Right ventricle myocardium inferior (tissue), 1 donor: ENCODE measurements around the gene P2RX2. TPM values are rescaled to one million over a fixed set of nuclear protein-coding genes. Genes with fewer than 3 reads are reported as not detected.
"Not testable (repeated sequence)": the region's sequence is repeated elsewhere in the genome, so short reads cannot be mapped to it uniquely, and the experiment has no call there.

Experiments
- ATAC-seq: fragments of 200-7000 bp; cut with Tn5 transposase; one replicate; pipeline ENCODE4 v1.9.1; 2020; ENCODE audit warnings: mild to moderate bottlenecking, moderate library complexity
- DNase-seq: peaks from one replicate; pipeline ENCODE4 v3.0.0; 2021; ENCODE audit errors: missing footprints
- intact Hi-C: fragments of 100-400 bp; cut with DNase I; formaldehyde crosslinking; loops from one replicate; pipeline ENCODE4 v1.11.0; 2022
- total RNA-seq: library from RNA; stranded (reverse); fragmentation: NEBNext Ultra II Directional; extraction: Animal tissue kit (Norgen Biotek cat#: 25700); gene quantifications from one replicate; pipeline ENCODE4 v1.2.1, GENCODE V29; 2021
- donor health status: DM: no; HTN: yes; CAD: no; lungs with severe emphysema.

P2RX2 gene
- total RNA-seq, 1 donor from 2014 or later = not detected

DNA sequence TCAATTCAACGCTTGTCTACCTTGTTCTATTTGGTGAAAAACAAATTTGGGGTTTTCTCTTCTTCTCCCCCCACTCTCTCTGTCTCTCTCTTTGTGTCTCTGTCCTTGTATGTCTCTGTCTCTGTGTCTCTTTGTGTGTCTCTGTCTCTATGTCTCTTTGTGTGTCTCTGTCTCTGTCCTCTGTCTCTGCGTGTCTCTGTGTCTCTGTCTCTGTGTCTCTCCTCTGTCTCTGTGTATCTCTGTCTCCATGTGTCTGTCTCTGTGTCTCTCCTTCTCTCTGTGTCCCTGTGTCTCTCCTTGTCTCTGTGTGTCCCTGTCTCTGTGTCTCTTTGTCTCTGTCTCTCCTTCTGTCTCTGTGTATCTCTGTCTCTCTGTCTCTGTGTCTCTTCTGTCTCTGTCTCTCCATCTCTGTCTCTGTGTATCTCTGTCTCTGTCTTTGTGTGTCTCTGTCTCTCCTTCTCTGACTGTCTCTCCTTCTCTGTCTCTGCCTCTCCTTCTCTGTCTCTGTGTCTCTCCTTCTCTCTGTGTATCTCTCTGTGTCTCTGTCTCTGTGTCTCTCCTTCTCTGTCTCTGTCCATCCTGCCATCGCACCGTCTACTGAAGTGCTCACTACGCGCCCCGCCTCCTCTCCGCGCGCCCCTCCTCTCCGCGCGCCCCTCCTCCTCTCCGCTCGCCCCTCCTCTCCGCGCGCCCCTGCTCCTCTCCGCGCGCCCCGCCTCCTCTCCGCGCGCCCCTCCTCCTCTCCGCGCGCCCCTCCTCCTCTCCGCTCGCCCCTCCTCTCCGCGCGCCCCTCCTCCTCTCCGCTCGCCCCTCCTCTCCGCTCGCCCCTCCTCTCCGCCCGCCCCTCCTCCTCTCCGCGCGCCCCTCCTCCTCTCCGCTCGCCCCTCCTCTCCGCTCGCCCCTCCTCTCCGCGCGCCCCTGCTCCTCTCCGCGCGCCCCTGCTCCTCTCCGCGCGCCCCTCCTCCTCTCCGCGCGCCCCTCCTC, 21.0 kb upstream of the P2RX2 start:
- intact Hi-C loops = no loop called here
- ATAC-seq (peak; percentile 34), DNase-seq (peak; percentile 70)

DNA sequence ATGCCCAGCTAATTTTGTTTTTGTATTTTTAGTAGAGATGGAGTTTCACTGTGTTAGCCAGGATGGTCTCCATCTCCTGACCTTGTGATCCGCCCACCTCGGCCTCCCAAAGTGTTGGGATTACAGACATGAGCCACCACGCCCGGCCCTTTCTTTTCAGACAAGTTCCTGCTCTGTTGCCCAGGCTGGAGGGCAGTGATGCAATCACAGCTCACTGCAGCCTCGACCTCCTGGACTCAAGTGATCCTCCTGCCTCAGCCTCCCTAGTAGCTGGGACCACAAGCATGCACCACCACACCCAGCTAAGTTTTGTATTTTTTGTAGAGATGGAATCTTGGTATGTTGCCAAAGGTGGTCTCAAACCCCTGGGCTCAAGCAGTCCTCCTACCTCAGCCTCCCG, 19.1 kb upstream of the P2RX2 start:
- intact Hi-C loops, ATAC-seq: not testable (repeated sequence)
- peak; percentile 15 for DNase-seq

DNA sequence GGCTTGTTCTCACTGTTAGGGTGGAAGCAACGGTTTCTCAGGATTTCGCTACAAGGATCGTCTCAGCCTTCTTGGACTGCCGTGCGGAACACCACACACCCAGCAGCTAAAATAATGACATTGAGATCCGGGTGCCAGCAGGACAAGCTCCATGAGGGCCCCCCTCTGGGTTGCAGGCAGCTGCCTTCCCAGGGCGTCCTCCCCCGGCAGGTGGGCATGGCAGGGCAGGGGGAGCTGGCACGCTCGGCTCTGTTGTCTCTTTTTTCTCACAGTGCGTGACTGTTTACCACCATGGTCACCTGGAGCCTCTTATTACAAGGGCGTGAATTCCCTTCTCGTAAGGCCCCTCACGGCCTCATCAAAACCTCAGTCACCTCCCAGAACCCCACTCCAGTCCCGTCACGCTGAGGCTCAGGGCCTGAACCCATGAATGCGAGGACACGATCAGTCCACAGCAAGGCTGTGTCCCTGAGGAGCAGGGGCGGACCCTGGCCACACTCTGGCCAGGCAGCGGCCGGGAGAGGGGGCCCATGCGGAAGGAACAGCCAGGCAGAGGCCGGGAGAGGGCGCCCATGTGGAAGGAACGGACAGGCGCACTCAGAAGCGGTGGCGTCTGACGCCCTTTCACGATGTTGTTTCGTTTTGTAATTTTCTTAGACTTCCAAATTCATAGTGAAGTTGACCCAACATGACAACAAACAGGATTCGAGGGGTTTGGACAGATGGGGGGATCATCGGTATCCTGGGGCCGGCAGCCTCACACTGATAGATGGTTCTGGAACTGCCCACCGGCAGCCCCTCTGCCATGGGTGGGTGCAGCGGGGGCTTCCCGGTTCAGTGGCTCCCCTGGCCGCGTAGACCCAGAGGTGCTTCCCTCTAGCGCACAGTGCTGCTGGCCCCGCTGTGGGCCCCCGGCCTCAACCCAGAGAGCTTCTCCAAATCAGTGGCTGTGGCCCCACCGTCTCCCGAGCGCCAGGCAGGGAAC, 18.2 kb upstream of the P2RX2 start:
- ATAC-seq (peak; percentile 78), DNase-seq (peak; percentile 86)
- intact Hi-C loops = no loop called here

- ATAC-seq (no peak), DNase-seq (no peak)
- intact Hi-C loops = no loop called here
These were observed 17.2 kb upstream of the P2RX2 start for GRCh38 chr12:132601171-132601883.

- intact Hi-C loops = no loop called here
- ATAC-seq (no peak), DNase-seq (no peak)
These were observed 15.9 kb upstream of the P2RX2 start for GRCh38 chr12:132602572-132603239.

GRCh38 chr12:132603240-132604150, 15.1 kb upstream of the P2RX2 start:
- DNase-seq (no peak), ATAC-seq (no peak)
- intact Hi-C loops = no loop called here

GRCh38 chr12:132604151-132604618, 14.4 kb upstream of the P2RX2 start:
- DNase-seq (no peak), ATAC-seq (peak; percentile 41)
- intact Hi-C loops = no loop called here

- intact Hi-C loops = no loop called here
- ATAC-seq (no peak), DNase-seq (no peak)
These were observed 13.7 kb upstream of the P2RX2 start for GRCh38 chr12:132604668-132605441.

- ATAC-seq (no peak), DNase-seq (no peak)
- intact Hi-C loops = no loop called here
These were observed 12.7 kb upstream of the P2RX2 start for GRCh38 chr12:132605892-132606291.

- DNase-seq (no peak), ATAC-seq (no peak)
- intact Hi-C loops = no loop called here
These were observed 12.1 kb upstream of the P2RX2 start for GRCh38 chr12:132606466-132606865.

GRCh38 chr12:132606927-132607326, 11.6 kb upstream of the P2RX2 start:
- DNase-seq = no peak
- intact Hi-C loops = no loop called here
- no peak for ATAC-seq

GRCh38 chr12:132608231-132609171, 10.1 kb upstream of the P2RX2 start:
- ATAC-seq (no peak), DNase-seq (no peak)
- intact Hi-C loops = no loop called here

DNA sequence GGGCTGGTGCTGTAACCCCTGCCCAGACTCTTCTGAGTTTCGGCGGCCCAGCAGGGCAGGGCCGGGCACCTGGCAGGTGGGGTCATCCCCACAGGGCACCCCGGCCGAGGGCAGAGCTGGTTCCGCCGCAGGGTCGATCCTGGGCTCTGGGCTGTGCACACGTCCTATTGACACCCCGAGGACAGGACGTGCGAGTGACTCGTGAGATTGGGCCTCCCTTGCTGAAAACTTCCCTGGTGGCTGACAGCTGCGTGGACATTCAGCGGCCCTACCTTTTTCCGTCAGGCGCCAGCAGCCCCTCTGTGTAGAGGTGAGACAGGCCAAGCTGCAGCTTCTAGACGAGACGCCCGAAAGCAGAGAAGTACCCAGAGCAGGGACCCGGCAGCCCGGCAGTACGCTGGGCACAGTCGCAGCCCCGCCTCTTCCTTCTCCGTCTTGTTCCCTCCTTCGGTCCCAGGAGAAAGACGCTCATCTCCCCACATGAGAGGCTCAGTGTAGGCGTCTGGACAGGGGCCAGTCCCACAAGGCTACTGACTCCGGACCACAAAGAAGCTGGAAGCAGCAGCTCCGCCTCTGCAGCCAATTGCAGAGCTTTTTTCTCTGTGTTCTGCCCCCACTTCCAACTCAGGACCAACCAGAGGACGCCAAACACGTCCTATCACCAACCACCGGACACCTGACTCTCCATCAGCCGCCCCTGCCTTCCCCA, 8.4 kb upstream of the P2RX2 start, which contains the start of gene LRCOL1:
TSS of gene LRCOL1 (minus strand) at position 532 of the 709 bp plus-strand sequence. CDS start 4,331 bp downstream, outside the sequence.
- ATAC-seq = no peak
- intact Hi-C loops = loop anchor here (10.0 kb wide), 1 partner anchor 455 kb away; no protein-coding TSS in a partner anchor
- no peak for DNase-seq

DNA sequence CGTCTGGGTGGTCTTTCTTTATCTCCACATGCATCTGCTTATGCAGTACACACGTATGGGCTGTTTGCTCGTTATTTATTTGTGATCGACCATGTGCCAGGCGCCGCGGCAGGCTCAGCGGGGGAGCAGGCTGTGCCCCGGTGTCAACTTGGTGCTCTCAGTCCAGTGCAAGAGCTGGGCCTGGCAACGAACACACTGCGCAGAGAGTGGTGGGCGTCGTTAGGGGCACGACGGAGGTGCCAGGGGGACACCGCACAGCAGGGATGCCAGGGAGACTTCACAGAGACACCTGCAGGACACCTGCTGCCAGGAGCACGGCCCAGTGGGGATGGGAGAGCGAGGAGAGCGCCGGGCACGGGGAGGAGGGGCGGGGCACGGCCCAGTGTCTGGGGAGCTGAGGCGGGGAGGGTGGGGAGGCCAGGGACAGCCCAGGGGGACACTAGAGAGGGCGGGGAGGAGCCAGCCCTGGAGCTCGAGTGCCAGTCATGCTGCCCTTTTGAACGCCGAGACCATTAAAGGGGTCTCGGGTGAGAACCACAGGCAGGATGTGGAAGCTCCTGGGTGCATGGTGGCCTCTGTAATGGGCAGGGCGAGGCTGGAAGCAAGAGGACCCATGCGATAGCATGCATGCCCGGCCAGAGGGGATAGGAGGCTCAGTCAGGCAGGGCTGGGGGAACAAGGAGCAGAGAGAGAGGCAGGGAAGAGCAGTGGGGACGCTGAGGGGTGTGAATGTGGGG, 7.5 kb upstream of the P2RX2 start:
- no peak for DNase-seq
- intact Hi-C loops = loop anchor here (10.0 kb wide), 1 partner anchor 456 kb away; no protein-coding TSS in a partner anchor

More for the DNA sequence above, 7.5 kb upstream of the P2RX2 start:
- no peak for ATAC-seq
